Activated CD8-positive, alpha-beta memory T cell treated with anti-CD3 and anti-CD28 coated beads, Interleukin-2, amount 50 U/mL, for 24 hours (primary cell): ENCODE data around the gene PPP1R9A.

Source experiments
- DNase-seq: peaks from one replicate; pipeline ENCODE4 v3.0.0-alpha.2; 2020; ENCODE audit errors: extremely low read depth

PPP1R9A gene

GRCh38 chr7:94909179-94909466, 1.7 kb downstream of the PPP1R9A start:
- DNase-seq, result no peak

- DNase-seq, result no peak
Observed at GRCh38 chr7:94912085-94912484, 4.7 kb downstream of the PPP1R9A start.

- DNase-seq, result no peak
Observed at GRCh38 chr7:94913391-94913790, 6.0 kb downstream of the PPP1R9A start.

- no peak for DNase-seq
Observed at GRCh38 chr7:94921911-94922310, 14.5 kb downstream of the PPP1R9A start.

GRCh38 chr7:94922457-94922856, 15.1 kb downstream of the PPP1R9A start:
- no peak for DNase-seq

- no peak for DNase-seq
Observed at GRCh38 chr7:94923412-94923811, 16.0 kb downstream of the PPP1R9A start.

GRCh38 chr7:94928168-94928707, 20.8 kb downstream of the PPP1R9A start:
- DNase-seq, result no peak

GRCh38 chr7:94933256-94933990, 26.0 kb downstream of the PPP1R9A start:
- DNase-seq, result no peak

GRCh38 chr7:94939395-94939794, 32.0 kb downstream of the PPP1R9A start:
- no peak for DNase-seq

GRCh38 chr7:94940241-94940640, 32.8 kb downstream of the PPP1R9A start:
- DNase-seq, result no peak

- DNase-seq, result no peak
Observed at GRCh38 chr7:94941844-94942632, 34.6 kb downstream of the PPP1R9A start.

GRCh38 chr7:94943134-94943533, 35.7 kb downstream of the PPP1R9A start:
- DNase-seq, result no peak

- no peak for DNase-seq
Observed at GRCh38 chr7:94949532-94949931, 42.1 kb downstream of the PPP1R9A start.

- DNase-seq, result no peak
Observed at GRCh38 chr7:94955807-94956206, 48.4 kb downstream of the PPP1R9A start.

GRCh38 chr7:94957061-94957460, 49.7 kb downstream of the PPP1R9A start:
- no peak for DNase-seq

GRCh38 chr7:94962661-94963060, 55.3 kb downstream of the PPP1R9A start:
- DNase-seq, result no peak

- DNase-seq, result no peak
Observed at GRCh38 chr7:94969434-94970084, 62.2 kb downstream of the PPP1R9A start.

- no peak for DNase-seq
Observed at GRCh38 chr7:94970085-94970576, 62.7 kb downstream of the PPP1R9A start.

GRCh38 chr7:94971051-94971867, 63.9 kb downstream of the PPP1R9A start:
- no peak for DNase-seq

- DNase-seq, result no peak
Observed at GRCh38 chr7:94972296-94972695, 64.9 kb downstream of the PPP1R9A start.

GRCh38 chr7:94973844-94974243, 66.5 kb downstream of the PPP1R9A start:
- no peak for DNase-seq

- no peak for DNase-seq
Observed at GRCh38 chr7:94974423-94974822, 67.0 kb downstream of the PPP1R9A start.
